Endothelial cell of umbilical vein (primary cell): Measurements from ENCODE around the gene SESN3. TPM values are rescaled to one million over a fixed set of nuclear protein-coding genes. Genes with fewer than 3 reads are reported as not detected.

Experiments
- BruUV-seq: library from RNA; stranded (reverse); fragments of 400-500 nt; replicated peaks from 2 replicates; lab custom pipeline; 2021; lab: Mats Ljungman, UMichigan
- CTCF ChIA-PET: fragments of 300-600, 350-600 bp; sonication (Branson Sonifier 250); formaldehyde crosslinking; loops from one replicate; lab custom pipeline; 2021; ENCODE audit warnings: antibody characterized with exemption, inconsistent platforms; lab: Charles Lee
- POLR2A ChIA-PET: fragments of 300-600, 350-600 bp; sonication (Branson Sonifier 250); formaldehyde crosslinking; loops from one replicate; lab custom pipeline; 2021; ENCODE audit warnings: antibody characterized with exemption, inconsistent platforms; lab: Charles Lee
- DNase-seq: peaks from one replicate; pipeline ENCODE4 v3.0.0-alpha.2; 2011; ENCODE audit warnings: low read depth, low spot score
- FAIRE-seq: peaks from 2 replicates; lab custom pipeline; 2011; peaks lifted over from hg19 to GRCh38; lab: Jason Lieb, UNC
- H2AFZ ChIP-seq: 2 replicates; pipeline ENCODE4 v1.6.0; 2012; ENCODE audit warnings: low read depth, low read length, control low read depth, inconsistent platforms
- H3K27ac ChIP-seq: 2 replicates; pipeline ENCODE4 v1.5.1; 2011; ENCODE audit warnings: low read depth, mild to moderate bottlenecking, control low read depth, low read length, moderate library complexity; ENCODE audit not compliant: insufficient read depth
- H3K27me3 ChIP-seq, 2 experiments: 2 replicates each; pipeline versions ENCODE4 v1.6.0 to v1.6.1; 2011; ENCODE audit warnings: low read length in 2 of 2, mixed read lengths in 1 of 2; ENCODE audit not compliant: control insufficient read depth in 2 of 2, insufficient read depth in 2 of 2
- H3K36me3 ChIP-seq, 2 experiments: 2 replicates in 1 of 2; 3 replicates in 1 of 2; pipeline ENCODE4 v1.5.1; 2011; ENCODE audit warnings: low read length in 2 of 2, mild to moderate bottlenecking in 1 of 2, moderate library complexity in 1 of 2; ENCODE audit not compliant: control insufficient read depth in 2 of 2, insufficient read depth in 2 of 2; ENCODE audit errors: extremely low read depth in 1 of 2
- H3K4me1 ChIP-seq: 3 replicates; pipeline ENCODE4 v1.5.1; 2011; ENCODE audit warnings: mild to moderate bottlenecking, low read length; ENCODE audit not compliant: control insufficient read depth, insufficient read depth; ENCODE audit errors: extremely low read depth
- H3K4me2 ChIP-seq: 2 replicates; pipeline ENCODE4 v1.6.1; 2011; ENCODE audit warnings: low read length, control low read depth, mixed read lengths; ENCODE audit not compliant: insufficient read depth
- H3K4me3 ChIP-seq, 3 experiments: fragments of 200-600 bp in 1 of 3; sonication (generic), shearing (Covaris generic) in 1 of 3; replicated peaks in 1 of 3; 2 replicates each; pipeline ENCODE4 v1.5.1; 2011 to 2016; ENCODE audit warnings: control low read depth in 3 of 3, low read length in 3 of 3, mild to moderate bottlenecking in 2 of 3, inconsistent platforms in 1 of 3, low read depth in 1 of 3, moderate library complexity in 1 of 3; ENCODE audit not compliant: insufficient read depth in 1 of 3
- H3K79me2 ChIP-seq: 2 replicates; pipeline ENCODE4 v1.6.0; 2012; ENCODE audit warnings: low read length, inconsistent platforms; ENCODE audit not compliant: control insufficient read depth, insufficient read depth
- H3K9ac ChIP-seq: replicated peaks from 2 replicates; pipeline ENCODE3; 2011; ENCODE audit warnings: low read length, control low read depth; ENCODE audit not compliant: insufficient read depth; ENCODE audit errors: extremely low read depth
- H3K9me1 ChIP-seq: replicated peaks from 3 replicates; pipeline ENCODE4 v1.6.0; 2011; ENCODE audit warnings: mild to moderate bottlenecking, low read length; ENCODE audit not compliant: control insufficient read depth, insufficient read depth; ENCODE audit errors: extremely low read depth
- H3K9me3 ChIP-seq: replicated peaks from 2 replicates; pipeline ENCODE4 v1.5.1; 2012; ENCODE audit warnings: low read length, inconsistent platforms; ENCODE audit not compliant: control insufficient read depth, insufficient read depth
- H4K20me1 ChIP-seq: replicated peaks from 2 replicates; pipeline ENCODE3; 2011; ENCODE audit warnings: mild to moderate bottlenecking, low read length; ENCODE audit not compliant: control insufficient read depth, insufficient read depth; ENCODE audit errors: extremely low read depth
- CTCF ChIP-seq, 2 donors: IDR thresholded peaks; 1 replicate in 1 of 2; 2 replicates in 1 of 2; pipeline ENCODE4 v1.5.1; 2011; ENCODE audit warnings: low read length in 2 of 2, mild to moderate bottlenecking in 2 of 2, moderate library complexity in 2 of 2, control low read depth in 1 of 2, inconsistent platforms in 1 of 2, low read depth in 1 of 2; ENCODE audit not compliant: insufficient read depth in 1 of 2; ENCODE audit errors: extremely low read depth in 1 of 2
- EZH2 ChIP-seq: IDR thresholded peaks from 2 replicates; pipeline ENCODE4 v1.6.1; 2012; ENCODE audit warnings: borderline replicate concordance, low read depth, mild to moderate bottlenecking, moderate library complexity, low read length, inconsistent platforms; ENCODE audit not compliant: severe bottlenecking
- FOS ChIP-seq: IDR thresholded peaks from 2 replicates; pipeline ENCODE4 v1.6.1; 2011; ENCODE audit warnings: mild to moderate bottlenecking, low read length, moderate library complexity, borderline replicate concordance; ENCODE audit not compliant: insufficient read depth
- GATA2 ChIP-seq: IDR thresholded peaks from 2 replicates; pipeline ENCODE4 v1.7.0; 2011; ENCODE audit warnings: low read depth, mild to moderate bottlenecking, moderate library complexity, mixed read lengths, low read length; ENCODE audit not compliant: insufficient read length, insufficient read depth
- JUN ChIP-seq: IDR thresholded peaks from 2 replicates; pipeline ENCODE4 v1.6.1; 2011; ENCODE audit warnings: borderline replicate concordance, low read depth; ENCODE audit not compliant: insufficient read length, insufficient read depth
- MYC ChIP-seq: IDR thresholded peaks from one replicate; pipeline ENCODE4 v1.6.1; 2011; ENCODE audit warnings: mild to moderate bottlenecking, low read depth, low read length
- POLR2A ChIP-seq: IDR thresholded peaks from 2 replicates; pipeline ENCODE4 v1.6.1; 2012; ENCODE audit warnings: low read depth, mild to moderate bottlenecking, control low read depth, low read length
- POLR2AphosphoS5 ChIP-seq: IDR thresholded peaks from 2 replicates; pipeline ENCODE4 v1.6.1; 2012; ENCODE audit warnings: low read depth, mild to moderate bottlenecking, control low read depth, low read length, moderate library complexity; ENCODE audit not compliant: insufficient read depth
- dilution Hi-C: fragments of 300-500 bp; cut with MboI; formaldehyde crosslinking; loops from one replicate; pipeline ENCODE4 v1.15.0; 2019; ENCODE audit warnings: low sequenced_read_pairs; ENCODE audit not compliant: extremely low pct_ligation_motif_present
- intact Hi-C: fragments of 100-400 bp; cut with micrococcal nuclease; formaldehyde crosslinking; loops from one replicate; pipeline ENCODE4 v1.10.0; 2022
- polyA plus RNA-seq, 4 experiments: library from polyadenylated mRNA; depleted of rRNA in 3 of 4; stranded (reverse) in 3 of 4; unstranded in 1 of 4; fragments of >200 nt; gene quantifications; 2 replicates each; pipeline versions ENCODE4 v1.2.1 to v1.2.3, GENCODE V29; 2011 to 2012; ENCODE audit warnings: missing spikeins in 1 of 4
- total RNA-seq: library from RNA; stranded (reverse); gene quantifications from 2 replicates; pipeline ENCODE4 v1.2.3, GENCODE V29; 2021
- TF ChIP-seq, protein P1 (sequence below): IDR thresholded peaks from 2 replicates; pipeline ENCODE4 v1.6.1; 2011; ENCODE audit not compliant: insufficient read depth, insufficient read length

The SESN3 gene
- total and polyA plus RNA-seq, 2 donors (not counting 3 experiments of a cell fraction or from before 2014, with no cell fraction given), result 1.6 to 6.9 TPM

- CTCF ChIA-PET, result interaction anchor here (1.2 to 1.6 kb wide), 2 partner anchors 12 to 42 kb away, joined by 3 to 4 read pairs; no protein-coding TSS in a partner anchor
- Histone ChIP-seq H3K36me3 (no peaks in the 10 kb centered on the region), H4K20me1 (no peaks in the 10 kb centered on the region), H3K27ac (no peak overlapping the region), H3K9me3 (no peaks in the 10 kb centered on the region), H3K79me2 (no peaks in the 10 kb centered on the region), H2AFZ (no peak overlapping the region), H3K4me2 (no peak overlapping the region), H3K4me3 (no peak overlapping the region), H3K9me1 (no peaks in the 10 kb centered on the region), H3K9ac (no peak overlapping the region), H3K4me1 (no peaks in the 10 kb centered on the region), H3K27me3 (no peaks in the 10 kb centered on the region)
- dilution Hi-C loops, result no loop called here
- TF ChIP-seq EZH2, result no peak
- TF ChIP-seq POLR2AphosphoS5, result no peak
- no peak for TF ChIP-seq GATA2
- no peak for TF ChIP-seq CTCF (IDR thresholded peaks at IDR 0.05; ENCODE audit: extremely low read depth in 1 of 2, insufficient read depth in 1 of 2, low read depth in 1 of 2, low read length in 2 of 2)
- TF ChIP-seq JUN, result no peak
- no peak for TF ChIP-seq MYC
- TF ChIP-seq, protein P1, sequence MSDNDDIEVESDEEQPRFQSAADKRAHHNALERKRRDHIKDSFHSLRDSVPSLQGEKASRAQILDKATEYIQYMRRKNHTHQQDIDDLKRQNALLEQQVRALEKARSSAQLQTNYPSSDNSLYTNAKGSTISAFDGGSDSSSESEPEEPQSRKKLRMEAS, result no peak
- no peak for TF ChIP-seq POLR2A
- TF ChIP-seq FOS, result no peak
- BruUV-seq, result no TSS peak
- intact Hi-C loops, result no loop called here
- no peak for DNase-seq
- no peak for FAIRE-seq
- POLR2A ChIA-PET, result no interaction called here
These were observed 30.1 kb downstream of the SESN3 start for GRCh38 chr11:95200781-95201457.
